HepG2 (cell line): ENCODE measurements around the gene BACE1-AS. TPM values are rescaled to one million over a fixed set of nuclear protein-coding genes. Genes with fewer than 3 reads are reported as not detected.

Experiments used
- DR1 ChIP-seq: sonication (generic); formaldehyde crosslinking; IDR thresholded peaks from 2 replicates; pipeline ENCODE4 v1.8.0; 2021; ENCODE audit warnings: mild to moderate bottlenecking, missing genetic modification reagents, inconsistent platforms
- GATAD2A ChIP-seq: IDR thresholded peaks from 2 replicates; pipeline ENCODE4 v1.6.1; 2016
- HNF4A ChIP-seq: sonication (generic); formaldehyde crosslinking; IDR thresholded peaks from 2 replicates; pipeline ENCODE4 v1.4.0; 2020; ENCODE audit warnings: missing genetic modification reagents
- HNRNPL ChIP-seq: fragments of 200-400 bp; formaldehyde crosslinking; IDR thresholded peaks from 2 replicates; pipeline ENCODE4 v1.6.1; 2017; ENCODE audit warnings: mild to moderate bottlenecking, low read depth, low read length
- KDM3A ChIP-seq: IDR thresholded peaks from 2 replicates; pipeline ENCODE4 v1.6.1; 2018; ENCODE audit warnings: low read depth, missing compliant biosample characterization
- KDM5A ChIP-seq: fragments of 200-600 bp; sonication (generic); IDR thresholded peaks from 2 replicates; pipeline ENCODE4 v1.7.0; 2018; ENCODE audit warnings: antibody characterized with exemption, mild to moderate bottlenecking, low read length, borderline replicate concordance
- KLF9 ChIP-seq: IDR thresholded peaks from 2 replicates; pipeline ENCODE4 v1.6.1; 2016; ENCODE audit warnings: low read depth
- PHF8 ChIP-seq: sonication (generic); formaldehyde crosslinking; IDR thresholded peaks from 2 replicates; pipeline ENCODE4 v1.5.0; 2020; ENCODE audit warnings: missing genetic modification reagents
- RXRB ChIP-seq: IDR thresholded peaks from 2 replicates; pipeline ENCODE4 v1.6.1; 2016; ENCODE audit warnings: borderline replicate concordance, missing genetic modification reagents, missing compliant biosample characterization
- SALL1 ChIP-seq: sonication (generic); formaldehyde crosslinking; IDR thresholded peaks from 2 replicates; pipeline ENCODE4 v1.8.0; 2022; ENCODE audit warnings: mild to moderate bottlenecking, missing genetic modification reagents
- U2AF1 ChIP-seq: fragments of 200-400 bp; formaldehyde crosslinking; optimal IDR thresholded peaks from 2 replicates; pipeline ENCODE3; 2017; ENCODE audit warnings: mild to moderate bottlenecking, low read depth, low read length
- ZNF263 ChIP-seq: sonication (generic); formaldehyde crosslinking; IDR thresholded peaks from 2 replicates; pipeline ENCODE4 v1.4.0; 2020; ENCODE audit warnings: missing genetic modification reagents
- ZNF615 ChIP-seq: sonication (generic); formaldehyde crosslinking; IDR thresholded peaks from 2 replicates; pipeline ENCODE4 v1.5.0; 2020; ENCODE audit warnings: mild to moderate bottlenecking, missing genetic modification reagents, borderline replicate concordance
- ZNF674 ChIP-seq: sonication (generic); formaldehyde crosslinking; IDR thresholded peaks from 2 replicates; pipeline ENCODE4 v1.5.0; 2020; ENCODE audit warnings: low read depth, mild to moderate bottlenecking, missing genetic modification reagents
- polyA plus RNA-seq, 8 experiments: library from polyadenylated mRNA; depleted of rRNA in 3 of 8; stranded (reverse) in 7 of 8; unstranded in 1 of 8; fragments of >200 nt; fragmentation: Illumina TruSeq in 4 of 8; extraction: Trizol in 4 of 8; gene quantifications; 2 replicates each; pipeline versions ENCODE4 v1.2.1 to v1.2.3, GENCODE V29; 2011 to 2016; ENCODE audit warnings: low read depth in 4 of 8, missing spikeins in 1 of 8, mixed read lengths in 1 of 8; ENCODE audit not compliant: insufficient read depth in 1 of 8
- total RNA-seq, 5 experiments: library from RNA; depleted of rRNA; stranded (reverse); fragments of >200 nt; fragmentation: Illumina TruSeq; extraction: Trizol; gene quantifications; 2 replicates each; pipeline ENCODE4 v1.2.3, GENCODE V29; 2016; ENCODE audit warnings: low read depth in 1 of 5
- TF ChIP-seq, protein P1 (sequence below): sonication (generic); formaldehyde crosslinking; IDR thresholded peaks from 2 replicates; pipeline ENCODE4 v1.4.0; 2020; ENCODE audit warnings: missing genetic modification reagents, mild to moderate bottlenecking, borderline replicate concordance
- TF ChIP-seq, protein P2 (sequence below): sonication (generic); formaldehyde crosslinking; IDR thresholded peaks from 2 replicates; pipeline ENCODE4 v1.4.0; 2020; ENCODE audit warnings: missing genetic modification reagents
- TF ChIP-seq, protein P3 (sequence below): sonication (generic); formaldehyde crosslinking; IDR thresholded peaks from 2 replicates; pipeline ENCODE4 v1.5.0; 2020; ENCODE audit warnings: missing genetic modification reagents, mild to moderate bottlenecking, borderline replicate concordance
- TF ChIP-seq, protein P4 (sequence below): sonication (generic); formaldehyde crosslinking; IDR thresholded peaks from 2 replicates; pipeline ENCODE4 v1.4.0; 2020; ENCODE audit warnings: missing genetic modification reagents

The BACE1-AS gene
- total and polyA plus RNA-seq, 2 of the 13 experiments (the other 11 are each of a cell fraction or from before 2014, with no cell fraction given): 2.0 to 3.9 TPM

DNA sequence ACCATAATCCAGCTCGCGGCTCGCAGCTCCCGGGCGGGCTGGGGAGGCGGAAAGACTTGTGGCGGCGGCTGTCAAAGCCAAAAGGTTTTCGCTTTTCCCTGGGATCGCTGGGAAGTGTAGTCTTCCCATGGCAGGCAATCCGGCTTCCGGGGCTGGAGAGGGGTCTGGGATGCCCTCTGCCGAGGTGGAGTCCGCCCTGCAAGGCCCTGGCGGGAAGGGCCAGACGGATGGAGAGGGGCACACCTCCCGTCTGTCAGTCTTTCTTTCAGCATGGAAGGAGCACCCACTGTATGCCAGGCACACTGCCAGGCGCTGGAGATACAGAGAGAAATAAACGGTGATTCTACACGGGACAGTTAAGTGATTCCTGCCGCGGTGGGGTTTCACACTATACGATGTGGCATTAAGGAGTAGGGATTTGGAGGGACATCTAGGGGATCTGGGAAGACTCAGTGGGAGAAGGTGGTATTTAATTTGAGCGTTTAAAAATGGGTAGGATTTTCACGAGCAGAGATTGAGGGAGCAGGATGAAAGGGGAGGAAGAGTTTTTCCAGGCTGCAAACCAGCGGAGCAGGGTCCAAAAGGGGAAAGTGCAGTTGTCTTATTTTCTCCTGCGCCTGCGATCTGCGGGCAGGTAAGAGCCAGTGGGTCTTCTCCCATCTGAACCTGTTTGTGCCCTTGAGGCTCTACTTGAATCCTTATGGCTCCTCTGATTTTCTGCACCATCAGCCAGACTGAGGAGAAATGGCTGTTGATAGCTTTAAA lies 25.2 kb downstream of the BACE1-AS start, which contains the start of gene BACE1 (continued):
- TF ChIP-seq ZNF615 (CRISPR knock-in tag): no peak
- TF ChIP-seq KDM3A (CRISPR knock-in tag): peak; percentile 78; the same call in 1 of the 2 replicates
- TF ChIP-seq U2AF1: no peak
- TF ChIP-seq KDM5A: peak; percentile 44; the same call in 1 of the 2 replicates
- TF ChIP-seq HNF4A (CRISPR knock-in tag): peak; percentile 60
- 0 out of 2 replicates have a peak, but pooled peaks have one; percentile 32 for TF ChIP-seq GATAD2A
- 0 out of 2 replicates have a peak, but pooled peaks have one; percentile 60 for TF ChIP-seq PHF8 (CRISPR knock-in tag)
- peak; percentile 42 for TF ChIP-seq RXRB (CRISPR knock-in tag)
- TF ChIP-seq ZNF263 (CRISPR knock-in tag): 0 out of 2 replicates have a peak, but pooled peaks have one; percentile 5
- TF ChIP-seq, protein P1, sequence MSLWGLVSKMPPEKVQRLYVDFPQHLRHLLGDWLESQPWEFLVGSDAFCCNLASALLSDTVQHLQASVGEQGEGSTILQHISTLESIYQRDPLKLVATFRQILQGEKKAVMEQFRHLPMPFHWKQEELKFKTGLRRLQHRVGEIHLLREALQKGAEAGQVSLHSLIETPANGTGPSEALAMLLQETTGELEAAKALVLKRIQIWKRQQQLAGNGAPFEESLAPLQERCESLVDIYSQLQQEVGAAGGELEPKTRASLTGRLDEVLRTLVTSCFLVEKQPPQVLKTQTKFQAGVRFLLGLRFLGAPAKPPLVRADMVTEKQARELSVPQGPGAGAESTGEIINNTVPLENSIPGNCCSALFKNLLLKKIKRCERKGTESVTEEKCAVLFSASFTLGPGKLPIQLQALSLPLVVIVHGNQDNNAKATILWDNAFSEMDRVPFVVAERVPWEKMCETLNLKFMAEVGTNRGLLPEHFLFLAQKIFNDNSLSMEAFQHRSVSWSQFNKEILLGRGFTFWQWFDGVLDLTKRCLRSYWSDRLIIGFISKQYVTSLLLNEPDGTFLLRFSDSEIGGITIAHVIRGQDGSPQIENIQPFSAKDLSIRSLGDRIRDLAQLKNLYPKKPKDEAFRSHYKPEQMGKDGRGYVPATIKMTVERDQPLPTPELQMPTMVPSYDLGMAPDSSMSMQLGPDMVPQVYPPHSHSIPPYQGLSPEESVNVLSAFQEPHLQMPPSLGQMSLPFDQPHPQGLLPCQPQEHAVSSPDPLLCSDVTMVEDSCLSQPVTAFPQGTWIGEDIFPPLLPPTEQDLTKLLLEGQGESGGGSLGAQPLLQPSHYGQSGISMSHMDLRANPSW (CRISPR knock-in tag): no peak
- peak; percentile 57; the same call in 1 of the 2 replicates for TF ChIP-seq DR1
- TF ChIP-seq, protein P2, sequence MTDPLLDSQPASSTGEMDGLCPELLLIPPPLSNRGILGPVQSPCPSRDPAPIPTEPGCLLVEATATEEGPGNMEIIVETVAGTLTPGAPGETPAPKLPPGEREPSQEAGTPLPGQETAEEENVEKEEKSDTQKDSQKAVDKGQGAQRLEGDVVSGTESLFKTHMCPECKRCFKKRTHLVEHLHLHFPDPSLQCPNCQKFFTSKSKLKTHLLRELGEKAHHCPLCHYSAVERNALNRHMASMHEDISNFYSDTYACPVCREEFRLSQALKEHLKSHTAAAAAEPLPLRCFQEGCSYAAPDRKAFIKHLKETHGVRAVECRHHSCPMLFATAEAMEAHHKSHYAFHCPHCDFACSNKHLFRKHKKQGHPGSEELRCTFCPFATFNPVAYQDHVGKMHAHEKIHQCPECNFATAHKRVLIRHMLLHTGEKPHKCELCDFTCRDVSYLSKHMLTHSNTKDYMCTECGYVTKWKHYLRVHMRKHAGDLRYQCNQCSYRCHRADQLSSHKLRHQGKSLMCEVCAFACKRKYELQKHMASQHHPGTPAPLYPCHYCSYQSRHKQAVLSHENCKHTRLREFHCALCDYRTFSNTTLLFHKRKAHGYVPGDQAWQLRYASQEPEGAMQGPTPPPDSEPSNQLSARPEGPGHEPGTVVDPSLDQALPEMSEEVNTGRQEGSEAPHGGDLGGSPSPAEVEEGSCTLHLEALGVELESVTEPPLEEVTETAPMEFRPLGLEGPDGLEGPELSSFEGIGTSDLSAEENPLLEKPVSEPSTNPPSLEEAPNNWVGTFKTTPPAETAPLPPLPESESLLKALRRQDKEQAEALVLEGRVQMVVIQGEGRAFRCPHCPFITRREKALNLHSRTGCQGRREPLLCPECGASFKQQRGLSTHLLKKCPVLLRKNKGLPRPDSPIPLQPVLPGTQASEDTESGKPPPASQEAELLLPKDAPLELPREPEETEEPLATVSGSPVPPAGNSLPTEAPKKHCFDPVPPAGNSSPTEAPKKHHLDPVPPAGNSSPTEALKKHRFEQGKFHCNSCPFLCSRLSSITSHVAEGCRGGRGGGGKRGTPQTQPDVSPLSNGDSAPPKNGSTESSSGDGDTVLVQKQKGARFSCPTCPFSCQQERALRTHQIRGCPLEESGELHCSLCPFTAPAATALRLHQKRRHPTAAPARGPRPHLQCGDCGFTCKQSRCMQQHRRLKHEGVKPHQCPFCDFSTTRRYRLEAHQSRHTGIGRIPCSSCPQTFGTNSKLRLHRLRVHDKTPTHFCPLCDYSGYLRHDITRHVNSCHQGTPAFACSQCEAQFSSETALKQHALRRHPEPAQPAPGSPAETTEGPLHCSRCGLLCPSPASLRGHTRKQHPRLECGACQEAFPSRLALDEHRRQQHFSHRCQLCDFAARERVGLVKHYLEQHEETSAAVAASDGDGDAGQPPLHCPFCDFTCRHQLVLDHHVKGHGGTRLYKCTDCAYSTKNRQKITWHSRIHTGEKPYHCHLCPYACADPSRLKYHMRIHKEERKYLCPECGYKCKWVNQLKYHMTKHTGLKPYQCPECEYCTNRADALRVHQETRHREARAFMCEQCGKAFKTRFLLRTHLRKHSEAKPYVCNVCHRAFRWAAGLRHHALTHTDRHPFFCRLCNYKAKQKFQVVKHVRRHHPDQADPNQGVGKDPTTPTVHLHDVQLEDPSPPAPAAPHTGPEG (CRISPR knock-in tag): peak; percentile 35; the same call in 1 of the 2 replicates
- TF ChIP-seq SALL1 (CRISPR knock-in tag): peak; percentile 60; the same call in 1 of the 2 replicates
- 0 out of 2 replicates have a peak, but pooled peaks have one; percentile 69 for TF ChIP-seq HNRNPL
- TF ChIP-seq, protein P3, sequence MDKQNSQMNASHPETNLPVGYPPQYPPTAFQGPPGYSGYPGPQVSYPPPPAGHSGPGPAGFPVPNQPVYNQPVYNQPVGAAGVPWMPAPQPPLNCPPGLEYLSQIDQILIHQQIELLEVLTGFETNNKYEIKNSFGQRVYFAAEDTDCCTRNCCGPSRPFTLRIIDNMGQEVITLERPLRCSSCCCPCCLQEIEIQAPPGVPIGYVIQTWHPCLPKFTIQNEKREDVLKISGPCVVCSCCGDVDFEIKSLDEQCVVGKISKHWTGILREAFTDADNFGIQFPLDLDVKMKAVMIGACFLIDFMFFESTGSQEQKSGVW (CRISPR knock-in tag): no peak
- 0 out of 2 replicates have a peak, but pooled peaks have one; percentile 44 for TF ChIP-seq KLF9 (CRISPR knock-in tag)
- TF ChIP-seq, protein P4, sequence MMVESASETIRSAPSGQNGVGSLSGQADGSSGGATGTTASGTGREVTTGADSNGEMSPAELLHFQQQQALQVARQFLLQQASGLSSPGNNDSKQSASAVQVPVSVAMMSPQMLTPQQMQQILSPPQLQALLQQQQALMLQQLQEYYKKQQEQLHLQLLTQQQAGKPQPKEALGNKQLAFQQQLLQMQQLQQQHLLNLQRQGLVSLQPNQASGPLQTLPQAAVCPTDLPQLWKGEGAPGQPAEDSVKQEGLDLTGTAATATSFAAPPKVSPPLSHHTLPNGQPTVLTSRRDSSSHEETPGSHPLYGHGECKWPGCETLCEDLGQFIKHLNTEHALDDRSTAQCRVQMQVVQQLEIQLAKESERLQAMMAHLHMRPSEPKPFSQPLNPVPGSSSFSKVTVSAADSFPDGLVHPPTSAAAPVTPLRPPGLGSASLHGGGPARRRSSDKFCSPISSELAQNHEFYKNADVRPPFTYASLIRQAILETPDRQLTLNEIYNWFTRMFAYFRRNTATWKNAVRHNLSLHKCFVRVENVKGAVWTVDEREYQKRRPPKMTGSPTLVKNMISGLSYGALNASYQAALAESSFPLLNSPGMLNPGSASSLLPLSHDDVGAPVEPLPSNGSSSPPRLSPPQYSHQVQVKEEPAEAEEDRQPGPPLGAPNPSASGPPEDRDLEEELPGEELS: peak; percentile 40; the same call in 1 of the 2 replicates
- no peak for TF ChIP-seq ZNF674
